Measurements from ENCODE around the gene UCP3.

DNA sequence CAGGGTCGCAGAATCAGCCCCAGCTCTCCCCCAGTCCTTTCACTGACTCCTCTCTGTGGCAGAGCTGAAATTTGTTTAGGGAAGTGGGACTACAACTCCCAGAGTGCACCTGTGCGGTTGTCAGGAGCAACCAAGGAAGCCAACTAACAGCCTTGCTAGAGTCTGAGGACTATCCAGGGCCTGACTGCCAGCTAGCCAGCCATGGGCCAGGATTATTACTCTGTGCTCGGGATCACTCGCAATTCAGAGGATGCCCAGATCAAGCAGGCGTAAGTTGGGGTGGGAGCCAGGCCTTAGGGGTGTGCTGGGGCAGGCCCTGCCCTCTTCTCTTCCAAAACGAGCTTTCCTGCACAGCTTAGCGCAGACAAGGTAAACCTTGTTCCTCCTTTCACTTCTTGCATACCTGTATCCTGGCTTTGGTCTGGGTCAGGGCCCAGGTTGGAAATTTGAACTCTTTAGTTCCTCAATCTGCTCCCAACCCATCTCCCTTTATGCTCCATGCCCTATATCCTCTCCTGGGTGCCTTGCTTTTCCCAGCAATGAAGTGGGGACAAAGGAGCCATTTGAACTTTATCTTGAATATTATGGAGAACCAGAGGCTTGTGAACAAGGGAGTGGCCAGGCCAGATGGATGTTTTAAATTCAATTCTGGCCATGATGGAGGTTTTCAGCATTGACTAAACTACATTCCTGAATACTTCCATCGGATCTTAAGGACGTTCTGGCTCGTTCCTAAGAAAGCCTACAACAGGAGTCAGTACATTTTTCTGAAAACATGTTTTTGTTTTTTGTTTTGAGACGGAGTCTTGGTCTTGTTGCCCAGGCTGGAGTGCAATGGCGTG, 57.8 kb downstream of the UCP3 start, which contains the start of gene DNAJB13:
- TF ChIP-seq, protein P1, sequence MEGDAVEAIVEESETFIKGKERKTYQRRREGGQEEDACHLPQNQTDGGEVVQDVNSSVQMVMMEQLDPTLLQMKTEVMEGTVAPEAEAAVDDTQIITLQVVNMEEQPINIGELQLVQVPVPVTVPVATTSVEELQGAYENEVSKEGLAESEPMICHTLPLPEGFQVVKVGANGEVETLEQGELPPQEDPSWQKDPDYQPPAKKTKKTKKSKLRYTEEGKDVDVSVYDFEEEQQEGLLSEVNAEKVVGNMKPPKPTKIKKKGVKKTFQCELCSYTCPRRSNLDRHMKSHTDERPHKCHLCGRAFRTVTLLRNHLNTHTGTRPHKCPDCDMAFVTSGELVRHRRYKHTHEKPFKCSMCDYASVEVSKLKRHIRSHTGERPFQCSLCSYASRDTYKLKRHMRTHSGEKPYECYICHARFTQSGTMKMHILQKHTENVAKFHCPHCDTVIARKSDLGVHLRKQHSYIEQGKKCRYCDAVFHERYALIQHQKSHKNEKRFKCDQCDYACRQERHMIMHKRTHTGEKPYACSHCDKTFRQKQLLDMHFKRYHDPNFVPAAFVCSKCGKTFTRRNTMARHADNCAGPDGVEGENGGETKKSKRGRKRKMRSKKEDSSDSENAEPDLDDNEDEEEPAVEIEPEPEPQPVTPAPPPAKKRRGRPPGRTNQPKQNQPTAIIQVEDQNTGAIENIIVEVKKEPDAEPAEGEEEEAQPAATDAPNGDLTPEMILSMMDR (IDR thresholded peaks at IDR 0.05; ENCODE audit: control extremely low read depth in 1 of 3, insufficient read depth in 1 of 3, low read depth in 1 of 3, low read length in 3 of 3): no peak
- no peak for TF ChIP-seq POLR2A (IDR thresholded peaks at IDR 0.05; ENCODE audit: control extremely low read depth in 1 of 2, low read depth in 2 of 2, low read length in 2 of 2)
- TF ChIP-seq JUN (IDR thresholded peaks at IDR 0.05; ENCODE audit: low read depth, low read length): no peak
- TF ChIP-seq KDM1A (IDR thresholded peaks at IDR 0.05; ENCODE audit: borderline replicate concordance, low read length): no peak
- no peak for TF ChIP-seq CREB1 (IDR thresholded peaks at IDR 0.05)
- TF ChIP-seq SP2 (IDR thresholded peaks at IDR 0.05; ENCODE audit: low read length): no peak
- TF ChIP-seq RNF2 (IDR thresholded peaks at IDR 0.05; ENCODE audit: borderline replicate concordance, low read depth, low read length, missing control alignments, poor library complexity, severe bottlenecking): no peak
- TF ChIP-seq, protein P2, sequence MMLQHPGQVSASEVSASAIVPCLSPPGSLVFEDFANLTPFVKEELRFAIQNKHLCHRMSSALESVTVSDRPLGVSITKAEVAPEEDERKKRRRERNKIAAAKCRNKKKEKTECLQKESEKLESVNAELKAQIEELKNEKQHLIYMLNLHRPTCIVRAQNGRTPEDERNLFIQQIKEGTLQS (IDR thresholded peaks at IDR 0.05; ENCODE audit: insufficient read depth, low read depth, low read length): no peak
- TF ChIP-seq POLR2AphosphoS5 (IDR thresholded peaks at IDR 0.05; ENCODE audit: low read depth, low read length): no peak

Data from H1 (cell line).